Colonic mucosa (tissue), 4 donors: ENCODE measurements around the gene ZDHHC14. TPM values are rescaled to one million over a fixed set of nuclear protein-coding genes. Genes with fewer than 3 reads are reported as not detected.

Experiments
- DNase-seq: peaks from one replicate; pipeline ENCODE4 v3.0.0-alpha.2; 2020
- H3K27ac ChIP-seq: fragments of 200-600 bp; one replicate; pipeline ENCODE4 v1.8.0; 2021
- H3K27me3 ChIP-seq: fragments of 200-600 bp; one replicate; pipeline ENCODE4 v1.8.0; 2021
- H3K36me3 ChIP-seq: fragments of 200-600 bp; one replicate; pipeline ENCODE4 v1.8.0; 2021
- H3K4me1 ChIP-seq: fragments of 200-600 bp; one replicate; pipeline ENCODE4 v1.8.0; 2021; ENCODE audit warnings: mild to moderate bottlenecking
- H3K4me3 ChIP-seq: fragments of 200-600 bp; one replicate; pipeline ENCODE4 v1.8.0; 2021
- H3K9ac ChIP-seq, 2 donors: one replicate each; pipeline ENCODE4 v1.7.0; 2013; ENCODE audit warnings: control low read depth in 2 of 2, low read depth in 2 of 2, low read length in 2 of 2
- H3K9me3 ChIP-seq: fragments of 200-600 bp; one replicate; pipeline ENCODE4 v1.8.0; 2021
- intact Hi-C: fragments of 100-400 bp; cut with DNase I; formaldehyde crosslinking; loops from one replicate; pipeline ENCODE4 v1.14.1; 2022
- total RNA-seq, 2 donors: library from RNA; stranded (reverse); fragmentation: NEBNext Ultra II Directional in 1 of 2; extraction: Animal tissue kit (Norgen Biotek cat#: 25700) in 1 of 2; gene quantifications; one replicate each; pipeline ENCODE4 v1.2.1, GENCODE V29; 2021
- TF ChIP-seq, protein P1 (sequence below): fragments of 200-600 bp; IDR thresholded peaks from one replicate; pipeline ENCODE4 v1.8.0; 2022; ENCODE audit warnings: antibody characterized with exemption, mild to moderate bottlenecking
- donor health status: healthy.
- donor health status: DM: no; HTN: no; CAD: no.
- donor health status: DM: no; HTN: no; CAD: no.

The ZDHHC14 gene
- total RNA-seq, 2 donors from 2014 or later: 8.4 to 11.4 TPM

DNA sequence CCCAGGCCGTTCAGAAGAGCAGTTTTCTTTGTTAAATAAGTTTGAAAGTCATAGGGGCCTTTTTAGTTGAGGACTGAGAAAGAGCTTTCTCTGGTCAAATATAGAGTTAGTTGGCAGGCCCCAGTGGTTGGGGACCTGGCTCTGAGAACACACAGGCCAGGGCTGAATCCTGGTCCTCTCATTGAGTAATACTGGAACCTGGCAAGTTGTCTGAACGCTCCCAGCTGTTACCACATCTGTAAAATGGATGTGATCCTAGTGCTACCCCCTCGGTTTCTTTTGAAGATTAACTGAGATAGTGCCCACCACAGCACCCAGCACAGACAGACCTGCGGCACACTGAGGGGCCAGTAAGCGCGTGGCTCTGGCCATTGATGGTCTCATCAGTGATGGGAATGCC lies 215.5 kb downstream of the ZDHHC14 start:
- no peak for DNase-seq
- Histone ChIP-seq H3K9ac (no peak overlapping the region), H3K27ac (no peak overlapping the region), H3K36me3 (no peaks in the 10 kb centered on the region), H3K9me3 (no peaks in the 10 kb centered on the region), H3K4me1 (no peaks in the 10 kb centered on the region), H3K4me3 (no peak overlapping the region), H3K27me3 (no peaks in the 10 kb centered on the region)
- TF ChIP-seq, protein P1, sequence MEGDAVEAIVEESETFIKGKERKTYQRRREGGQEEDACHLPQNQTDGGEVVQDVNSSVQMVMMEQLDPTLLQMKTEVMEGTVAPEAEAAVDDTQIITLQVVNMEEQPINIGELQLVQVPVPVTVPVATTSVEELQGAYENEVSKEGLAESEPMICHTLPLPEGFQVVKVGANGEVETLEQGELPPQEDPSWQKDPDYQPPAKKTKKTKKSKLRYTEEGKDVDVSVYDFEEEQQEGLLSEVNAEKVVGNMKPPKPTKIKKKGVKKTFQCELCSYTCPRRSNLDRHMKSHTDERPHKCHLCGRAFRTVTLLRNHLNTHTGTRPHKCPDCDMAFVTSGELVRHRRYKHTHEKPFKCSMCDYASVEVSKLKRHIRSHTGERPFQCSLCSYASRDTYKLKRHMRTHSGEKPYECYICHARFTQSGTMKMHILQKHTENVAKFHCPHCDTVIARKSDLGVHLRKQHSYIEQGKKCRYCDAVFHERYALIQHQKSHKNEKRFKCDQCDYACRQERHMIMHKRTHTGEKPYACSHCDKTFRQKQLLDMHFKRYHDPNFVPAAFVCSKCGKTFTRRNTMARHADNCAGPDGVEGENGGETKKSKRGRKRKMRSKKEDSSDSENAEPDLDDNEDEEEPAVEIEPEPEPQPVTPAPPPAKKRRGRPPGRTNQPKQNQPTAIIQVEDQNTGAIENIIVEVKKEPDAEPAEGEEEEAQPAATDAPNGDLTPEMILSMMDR: no peak
- intact Hi-C loops: loop anchor here (5.0 kb wide), 2 partner anchors 214 to 274 kb away; partner anchors contain the start of genes TMEM242 and ZDHHC14

DNA sequence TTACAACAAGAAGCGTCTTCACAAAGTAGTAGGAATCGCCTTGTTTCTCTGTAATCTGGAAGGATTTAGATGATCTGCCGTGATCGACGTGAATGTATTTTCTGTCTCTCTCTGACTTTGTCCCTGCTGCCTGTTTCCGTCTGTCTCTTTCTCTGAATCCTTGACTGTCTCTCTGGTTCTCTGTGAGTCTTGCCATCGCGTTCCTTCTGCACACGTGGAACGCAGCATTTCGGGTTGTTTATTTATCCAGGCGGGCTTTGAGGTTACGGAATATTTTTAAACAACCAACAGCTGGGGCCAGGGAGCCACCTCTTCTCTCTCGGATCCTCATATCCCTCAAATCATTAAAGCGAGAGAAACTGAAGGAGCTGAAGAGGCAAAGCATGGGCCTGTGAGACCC lies 215.9 kb downstream of the ZDHHC14 start:
- DNase-seq: no peak
- no peaks in the 10 kb centered on the region for H3K36me3 ChIP-seq
- H3K4me3 ChIP-seq: no peak overlapping the region
- H3K4me1 ChIP-seq: no peaks in the 10 kb centered on the region
- intact Hi-C loops: loop anchor here (5.0 kb wide), 2 partner anchors 215 to 275 kb away; partner anchors contain the start of genes TMEM242 and ZDHHC14
- peak overlapping the region; percentile 52 for H3K27ac ChIP-seq
- no peaks in the 10 kb centered on the region for H3K27me3 ChIP-seq
- no peak overlapping the region for H3K9ac ChIP-seq
- H3K9me3 ChIP-seq: no peaks in the 10 kb centered on the region
- TF ChIP-seq, protein P1: no peak

DNA sequence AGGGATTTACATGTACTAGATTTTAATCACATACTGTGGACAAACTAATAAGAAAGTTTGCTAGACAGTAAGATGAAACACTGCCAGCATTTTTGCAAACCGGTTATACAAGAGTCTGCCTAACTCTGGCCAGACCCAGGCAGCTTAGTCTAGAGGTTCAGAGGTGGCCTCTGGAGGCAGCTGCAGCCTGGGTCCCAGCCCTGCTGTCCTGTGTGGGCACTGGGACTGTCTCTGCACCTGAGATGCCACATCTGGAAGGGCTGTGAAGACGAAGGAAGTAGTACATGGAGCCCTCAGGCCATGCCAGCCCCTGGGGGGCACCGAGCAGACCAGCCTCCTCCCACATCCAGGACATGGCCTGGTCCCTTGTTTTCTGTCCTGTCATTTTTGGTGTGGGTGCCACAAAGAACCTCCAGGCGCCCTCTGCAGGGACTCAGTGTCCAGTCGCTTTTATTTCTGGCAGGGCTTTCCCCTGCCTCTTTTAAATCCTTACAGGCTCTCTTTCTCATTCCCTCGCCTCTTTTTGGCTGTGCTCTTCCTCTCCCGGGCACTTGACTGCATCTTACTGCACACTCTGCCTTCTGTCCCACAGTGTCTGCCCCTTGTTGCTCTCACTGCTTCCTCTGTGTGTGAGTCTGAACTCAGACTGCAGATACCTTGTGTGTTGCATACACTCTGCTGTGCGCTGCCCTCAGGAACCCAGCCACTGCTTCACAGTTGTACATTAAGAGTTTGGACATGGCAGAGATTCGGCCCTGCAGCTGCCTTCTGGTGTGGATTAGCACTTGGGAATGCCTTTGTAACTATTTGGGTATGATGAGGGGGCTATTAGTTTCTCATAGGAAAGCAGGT lies 216.7 kb downstream of the ZDHHC14 start:
- Histone ChIP-seq H3K36me3 (no peaks in the 10 kb centered on the region), H3K4me3 (no peak overlapping the region), H3K9ac (no peak overlapping the region), H3K27ac (peak overlapping the region; percentile 52), H3K4me1 (no peaks in the 10 kb centered on the region), H3K27me3 (no peaks in the 10 kb centered on the region), H3K9me3 (no peaks in the 10 kb centered on the region)
- intact Hi-C loops: loop anchor here (5.0 kb wide), 2 partner anchors 215 to 275 kb away; partner anchors contain the start of genes TMEM242 and ZDHHC14
- peak; percentile 58 for DNase-seq
- TF ChIP-seq, protein P1: peak; percentile 51

DNA sequence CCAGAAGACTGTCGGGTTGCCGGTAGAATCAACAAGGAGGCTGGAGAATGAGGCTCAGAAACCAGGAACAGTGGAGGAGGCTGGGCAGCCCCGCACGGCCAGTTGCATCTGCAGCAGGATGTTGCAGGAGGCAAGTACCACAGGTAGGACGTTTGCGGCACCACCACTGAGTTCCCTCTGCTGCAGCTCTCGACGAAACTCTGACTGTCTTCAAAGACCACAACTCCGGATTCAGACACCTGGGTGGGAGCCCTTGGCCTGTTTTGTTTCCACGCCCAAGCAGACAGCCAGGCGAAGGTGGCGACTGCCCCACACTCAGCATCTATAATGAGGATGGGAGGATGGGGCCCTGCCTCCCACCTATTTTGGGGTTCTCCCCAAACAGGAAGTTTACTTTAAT lies 218.2 kb downstream of the ZDHHC14 start:
- TF ChIP-seq, protein P1: no peak
- Histone ChIP-seq H3K4me1 (no peaks in the 10 kb centered on the region), H3K4me3 (no peak overlapping the region), H3K27ac (no peak overlapping the region), H3K27me3 (no peaks in the 10 kb centered on the region), H3K36me3 (no peaks in the 10 kb centered on the region), H3K9me3 (no peaks in the 10 kb centered on the region), H3K9ac (no peak overlapping the region)
- DNase-seq: no peak
- intact Hi-C loops: loop anchor here (5.0 kb wide), 2 partner anchors 217 to 277 kb away; partner anchors contain the start of genes TMEM242 and ZDHHC14

DNA sequence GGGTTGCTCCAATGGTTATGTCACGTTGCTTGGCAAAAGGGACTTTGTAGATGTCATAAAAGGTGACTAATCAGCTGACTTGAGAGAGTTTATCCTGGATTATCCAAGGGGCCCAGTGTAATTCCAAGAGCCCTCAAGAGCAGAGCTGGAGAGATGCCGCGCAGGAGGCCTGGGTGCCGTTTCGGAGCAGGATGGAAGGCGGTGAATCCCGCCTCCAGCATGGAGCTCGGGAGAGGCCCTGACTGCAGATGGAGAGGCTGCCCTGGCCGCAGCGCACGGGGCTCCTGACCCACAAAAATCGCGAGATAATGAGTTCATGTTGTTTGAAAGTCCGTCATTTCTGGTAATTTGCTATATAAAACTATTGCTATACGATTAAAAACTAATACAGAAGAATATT lies 219.8 kb downstream of the ZDHHC14 start:
- Histone ChIP-seq H3K9me3 (no peaks in the 10 kb centered on the region), H3K9ac (no peak overlapping the region), H3K36me3 (no peaks in the 10 kb centered on the region), H3K27ac (no peak overlapping the region), H3K27me3 (no peaks in the 10 kb centered on the region), H3K4me3 (no peak overlapping the region), H3K4me1 (no peaks in the 10 kb centered on the region)
- DNase-seq: no peak
- intact Hi-C loops: no loop called here
- TF ChIP-seq, protein P1: no peak
